Measurements from ENCODE around the gene FOXF1.

Gene FOXF1

DNA sequence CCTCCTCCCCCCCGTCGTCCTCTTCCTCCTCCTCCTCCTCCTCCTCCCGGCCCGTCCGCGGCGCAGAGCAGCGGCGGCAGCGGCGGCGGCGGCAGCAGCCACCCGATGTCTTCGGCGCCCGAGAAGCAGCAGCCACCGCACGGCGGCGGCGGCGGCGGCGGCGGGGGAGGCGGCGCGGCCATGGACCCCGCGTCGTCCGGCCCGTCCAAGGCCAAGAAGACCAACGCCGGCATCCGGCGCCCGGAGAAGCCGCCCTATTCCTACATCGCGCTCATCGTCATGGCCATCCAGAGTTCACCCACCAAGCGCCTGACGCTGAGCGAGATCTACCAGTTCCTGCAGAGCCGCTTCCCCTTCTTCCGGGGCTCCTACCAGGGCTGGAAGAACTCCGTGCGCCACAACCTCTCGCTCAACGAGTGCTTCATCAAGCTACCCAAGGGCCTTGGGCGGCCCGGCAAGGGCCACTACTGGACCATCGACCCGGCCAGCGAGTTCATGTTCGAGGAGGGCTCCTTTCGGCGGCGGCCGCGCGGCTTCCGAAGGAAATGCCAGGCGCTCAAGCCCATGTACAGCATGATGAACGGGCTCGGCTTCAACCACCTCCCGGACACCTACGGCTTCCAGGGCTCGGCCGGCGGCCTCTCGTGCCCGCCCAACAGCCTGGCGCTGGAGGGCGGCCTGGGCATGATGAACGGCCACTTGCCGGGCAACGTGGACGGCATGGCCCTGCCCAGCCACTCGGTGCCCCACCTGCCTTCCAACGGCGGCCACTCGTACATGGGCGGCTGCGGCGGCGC is at the start of gene FOXF1:
Gene FOXF1 (plus strand): TSS at position 63 of the 797 bp plus-strand sequence. CDS start 43 bp downstream, at position 106.
- no peak for DNase-seq (ENCODE audit: low read depth)

DNA sequence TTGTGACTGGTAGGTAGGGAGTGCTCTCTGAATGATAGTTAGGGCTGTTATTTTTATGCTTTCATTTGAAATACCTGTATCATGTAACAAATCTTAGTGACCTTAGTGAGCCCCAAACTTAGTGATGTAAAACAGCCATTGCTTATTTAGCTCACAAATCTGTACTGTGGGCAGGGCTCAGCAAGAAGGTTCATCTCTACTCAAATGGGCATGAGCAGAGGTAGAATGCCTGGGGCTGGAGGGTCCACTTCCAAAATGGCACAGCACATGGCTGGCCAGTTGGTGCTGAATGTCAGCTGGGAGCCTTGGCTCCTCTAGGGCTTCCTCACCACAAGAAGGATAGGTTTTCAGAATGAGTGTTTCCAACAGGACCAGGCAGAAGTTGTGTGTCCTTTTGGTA is 49.3 kb upstream of the FOXF1 start:
- no peak for DNase-seq (ENCODE audit: low read depth)

DNA sequence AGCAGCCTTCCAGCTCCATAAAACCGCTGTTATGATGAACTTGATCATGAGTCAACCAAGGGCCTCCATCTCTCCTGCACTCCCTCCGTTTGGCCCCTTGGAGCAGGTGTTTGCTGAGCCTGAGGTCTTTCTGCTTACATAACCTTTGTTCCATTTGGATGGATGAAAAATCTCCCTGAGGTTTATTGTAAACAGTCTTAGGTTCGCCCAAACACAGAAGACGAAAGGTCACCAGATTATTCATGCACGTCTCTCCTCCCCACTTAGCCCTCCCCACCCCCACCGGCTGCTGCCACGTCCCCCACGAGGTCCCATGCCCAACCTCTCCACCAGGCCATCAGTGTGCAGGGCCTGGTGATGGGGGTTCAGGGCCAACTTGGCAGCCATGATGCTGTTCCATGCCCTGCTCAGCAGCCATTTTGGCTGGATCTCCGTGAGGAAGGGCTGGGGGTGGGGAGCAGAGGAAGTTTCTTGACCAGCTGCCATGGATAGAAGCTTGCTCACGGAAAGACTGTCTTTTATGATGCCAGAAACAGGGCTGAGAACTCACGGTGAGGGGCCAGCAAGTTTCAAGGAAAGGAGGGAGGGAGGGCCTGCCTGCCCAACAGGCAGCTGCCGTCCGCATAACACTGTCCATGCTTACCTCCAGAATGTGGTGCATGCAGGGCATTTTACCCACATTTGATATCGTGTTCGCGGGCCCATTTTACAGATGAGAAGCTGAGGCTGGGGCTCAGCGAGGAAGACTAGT is 47.8 kb upstream of the FOXF1 start:
- no peak for DNase-seq (ENCODE audit: low read depth)

DNA sequence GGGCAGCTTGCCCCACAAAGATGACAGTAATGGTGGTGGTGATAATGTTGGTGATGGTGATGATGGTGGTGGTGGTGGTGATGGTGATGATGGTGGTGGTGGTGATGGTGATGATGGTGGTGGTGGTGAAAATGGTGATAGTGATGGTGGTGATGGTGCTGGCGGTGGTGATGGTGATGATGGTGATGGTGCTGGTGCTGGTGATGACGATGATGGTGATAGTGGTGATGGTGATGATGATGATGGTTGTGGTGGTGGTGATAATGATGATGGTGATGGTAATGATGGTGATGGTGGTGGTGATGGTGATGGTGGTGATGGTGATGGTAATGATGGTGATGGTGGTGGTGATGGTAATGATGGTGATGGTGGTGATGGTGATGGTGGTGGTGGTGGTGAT is 46.3 kb upstream of the FOXF1 start:
- DNase-seq (ENCODE audit: low read depth) = no peak

DNA sequence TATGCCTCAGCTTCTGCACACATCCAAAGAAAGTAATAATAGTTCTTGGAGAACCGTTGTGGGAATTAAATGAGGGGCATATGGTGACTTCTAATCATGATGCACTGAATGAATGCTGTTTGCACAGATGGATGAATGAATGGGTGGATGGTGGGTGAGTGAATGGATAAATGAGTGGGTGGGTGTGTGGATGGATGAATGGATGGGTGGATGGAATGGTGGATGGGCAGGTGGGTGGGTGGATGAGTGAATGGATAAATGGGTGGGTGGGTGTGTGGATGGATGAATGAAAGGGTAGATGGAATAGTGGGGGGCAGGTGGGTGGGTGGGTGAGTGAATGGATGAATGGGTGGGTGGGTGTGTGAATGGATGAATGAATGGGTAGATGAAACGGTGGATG is 44.9 kb upstream of the FOXF1 start:
- DNase-seq (ENCODE audit: low read depth) = no peak

DNA sequence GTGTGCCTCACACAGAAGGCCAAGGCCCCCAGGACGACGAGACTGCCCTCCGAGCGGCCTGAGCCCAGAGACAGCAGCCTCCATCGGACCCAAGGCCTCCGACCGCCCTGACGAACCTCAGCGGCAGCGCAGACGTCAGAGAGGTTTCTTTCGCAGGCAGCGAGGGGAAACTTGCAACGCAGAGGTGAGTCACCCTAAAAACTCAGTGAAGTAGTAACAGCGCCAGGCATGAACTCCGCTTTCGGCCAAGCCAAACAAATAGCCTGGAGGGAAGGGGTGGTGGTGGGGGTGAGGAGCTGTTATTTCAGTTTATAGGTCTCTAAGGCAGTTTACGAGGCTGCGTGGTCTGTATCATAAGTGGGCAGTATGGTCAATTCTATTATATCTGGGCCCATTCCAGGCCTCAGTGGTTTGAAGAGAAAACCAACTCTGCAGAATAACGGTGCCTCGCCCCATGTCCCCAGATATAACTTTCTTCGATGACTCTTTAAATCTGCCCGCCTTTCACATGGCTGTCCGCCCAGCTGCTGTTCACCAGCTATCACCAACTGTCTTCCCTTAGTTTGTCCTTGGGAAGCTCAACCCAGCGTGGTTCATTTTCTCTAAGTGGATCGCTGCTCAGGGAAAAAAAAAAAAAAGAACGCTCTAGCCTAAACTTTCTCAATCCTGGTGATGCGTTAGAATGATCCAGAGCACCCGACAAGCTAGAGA is 43.5 kb upstream of the FOXF1 start:
- no peak for DNase-seq (ENCODE audit: low read depth)

DNA sequence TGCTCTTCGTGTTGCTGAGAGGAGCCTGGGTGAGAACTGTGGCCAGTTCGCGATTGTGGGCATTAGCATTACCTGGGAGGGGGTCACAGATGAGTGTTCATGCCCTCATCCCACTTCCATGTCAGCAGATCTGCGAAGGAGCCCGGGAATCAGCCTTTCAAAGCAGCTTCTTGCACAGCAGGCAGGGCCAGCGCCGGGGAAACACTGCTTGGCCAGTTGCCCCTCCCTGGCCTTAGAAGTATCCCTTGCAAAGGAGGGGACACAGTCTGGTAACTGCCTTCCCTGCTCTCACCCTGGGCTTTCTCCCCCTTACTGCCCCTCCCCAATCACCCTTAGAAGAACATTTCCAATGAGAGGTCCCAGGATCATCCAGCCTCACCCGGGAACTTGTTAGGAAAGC is 42.8 kb upstream of the FOXF1 start:
- no peak for DNase-seq (ENCODE audit: low read depth)

DNA sequence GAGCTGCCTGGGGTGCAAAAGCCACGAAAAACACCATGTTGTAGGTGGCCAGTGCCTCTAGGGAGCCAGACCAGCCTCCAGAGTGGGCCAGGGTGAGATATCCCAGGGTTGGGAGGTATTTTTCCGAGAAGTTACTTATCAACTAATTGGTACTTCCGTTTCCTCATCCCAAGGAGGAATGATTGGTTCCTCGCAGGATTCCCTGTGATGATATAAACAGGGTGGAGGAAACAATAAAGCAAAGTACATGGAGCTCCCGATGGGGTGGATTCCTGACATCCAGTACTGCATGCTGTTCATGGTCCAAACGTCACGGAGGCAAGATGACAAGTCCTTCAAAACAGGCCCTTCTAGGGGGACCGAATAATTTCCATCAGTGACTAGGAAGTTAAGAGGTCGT is 39.4 kb upstream of the FOXF1 start:
- no peak for DNase-seq (ENCODE audit: low read depth)

DNA sequence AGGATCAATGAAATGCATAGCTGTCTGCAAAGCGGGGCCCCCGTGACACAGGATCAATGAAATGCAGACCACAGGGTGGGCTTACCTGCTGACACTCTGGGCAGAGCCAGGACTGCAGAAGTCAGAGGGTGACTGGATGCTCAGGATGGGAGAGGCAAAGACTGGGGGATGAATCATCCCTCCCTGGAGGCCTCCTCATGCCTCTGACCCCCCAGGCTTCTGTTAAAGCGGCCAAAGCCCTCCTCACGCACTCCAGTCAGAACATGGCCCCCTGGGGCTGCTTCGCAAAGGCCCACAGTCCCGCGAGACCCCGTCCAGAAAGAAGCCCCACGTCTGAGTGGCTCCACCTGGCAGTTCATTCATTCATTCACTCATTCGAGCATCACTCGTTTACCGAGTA is 38.4 kb upstream of the FOXF1 start:
- no peak for DNase-seq (ENCODE audit: low read depth)

DNA sequence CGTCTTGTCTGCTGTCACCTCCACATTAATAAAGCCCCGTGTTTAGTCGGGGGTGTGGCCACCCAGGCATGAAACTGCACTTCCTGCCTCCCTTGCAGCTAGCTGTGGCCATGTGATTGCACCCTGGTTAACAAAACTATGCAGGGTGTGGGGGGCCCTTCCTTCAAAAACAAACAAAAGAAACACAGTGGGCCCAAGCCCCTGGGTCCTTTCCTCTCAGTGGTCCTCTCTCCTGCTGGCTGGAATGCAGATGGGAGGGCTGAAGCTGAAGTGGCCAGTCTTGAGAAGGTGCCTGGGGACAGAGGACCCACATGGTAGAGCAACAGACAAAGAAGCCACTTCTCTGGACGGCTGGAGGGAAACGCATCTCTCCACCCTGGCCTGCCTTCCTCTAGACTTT is 38.0 kb upstream of the FOXF1 start:
- no peak for DNase-seq (ENCODE audit: low read depth)

DNA sequence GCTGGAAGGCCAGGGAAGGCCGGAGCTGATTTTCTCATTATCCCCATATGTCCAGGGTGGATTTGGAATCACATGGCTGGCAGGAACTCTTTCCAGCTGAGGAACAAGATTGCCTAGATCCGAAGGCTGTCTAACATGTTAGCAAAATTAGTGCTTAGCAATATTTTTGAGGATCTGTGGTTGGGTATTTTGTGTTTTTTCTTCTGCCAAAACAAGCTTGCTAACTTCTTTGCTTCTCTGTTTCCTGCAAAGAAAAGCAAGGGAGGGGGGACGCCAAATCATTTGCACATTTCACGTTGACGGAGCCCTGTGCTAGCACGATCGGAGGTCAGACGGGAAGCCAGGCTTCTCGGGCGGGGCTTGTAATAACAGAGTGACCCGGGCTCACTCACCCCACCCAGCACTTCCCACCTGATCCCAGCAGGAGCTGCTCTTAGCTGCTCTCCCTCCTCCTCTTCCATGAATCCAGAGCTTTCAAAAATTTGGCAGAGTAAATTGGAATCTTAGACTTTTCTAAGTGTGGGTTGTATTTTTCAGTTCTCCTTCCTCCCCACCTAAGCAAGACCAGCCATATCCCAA is 33.3 kb upstream of the FOXF1 start:
- no peak for DNase-seq (ENCODE audit: low read depth)

DNA sequence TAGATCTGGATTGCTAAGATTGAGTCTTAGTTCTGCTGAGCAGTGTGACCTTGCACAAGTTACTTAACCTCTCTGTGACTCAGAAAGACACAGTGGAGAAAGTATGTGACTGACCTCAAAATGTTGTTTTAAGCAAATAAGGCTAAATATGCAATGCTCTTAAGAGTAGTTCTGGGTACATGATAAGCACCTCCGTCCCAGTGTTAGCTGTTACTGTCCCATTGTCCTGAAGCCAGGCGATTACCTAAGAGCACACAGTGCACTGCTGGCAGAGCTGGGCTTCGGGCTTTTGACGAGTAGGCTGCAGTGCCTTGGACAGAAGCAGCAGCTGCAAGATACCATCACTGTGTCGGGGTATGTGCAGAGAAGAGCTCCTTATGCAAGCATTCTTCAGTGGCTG is 32.7 kb upstream of the FOXF1 start:
- no peak for DNase-seq (ENCODE audit: low read depth)

DNA sequence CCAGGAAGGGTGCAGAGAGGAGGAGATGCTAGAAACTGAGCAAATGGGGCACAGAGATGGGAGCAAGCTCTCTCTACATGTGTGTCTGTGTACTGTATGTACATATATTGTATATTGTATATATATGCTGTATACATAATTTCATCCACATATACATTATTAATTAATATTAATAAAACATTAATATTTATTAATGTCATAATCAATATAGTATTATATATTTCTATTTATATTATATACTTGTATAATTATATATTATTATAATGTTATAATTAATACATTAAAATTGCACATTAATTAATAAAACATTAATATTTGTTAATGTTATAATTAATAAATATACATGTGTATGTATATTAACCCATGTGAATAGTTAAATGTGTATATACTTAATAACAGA is 31.5 kb upstream of the FOXF1 start:
- no peak for DNase-seq (ENCODE audit: low read depth)

DNA sequence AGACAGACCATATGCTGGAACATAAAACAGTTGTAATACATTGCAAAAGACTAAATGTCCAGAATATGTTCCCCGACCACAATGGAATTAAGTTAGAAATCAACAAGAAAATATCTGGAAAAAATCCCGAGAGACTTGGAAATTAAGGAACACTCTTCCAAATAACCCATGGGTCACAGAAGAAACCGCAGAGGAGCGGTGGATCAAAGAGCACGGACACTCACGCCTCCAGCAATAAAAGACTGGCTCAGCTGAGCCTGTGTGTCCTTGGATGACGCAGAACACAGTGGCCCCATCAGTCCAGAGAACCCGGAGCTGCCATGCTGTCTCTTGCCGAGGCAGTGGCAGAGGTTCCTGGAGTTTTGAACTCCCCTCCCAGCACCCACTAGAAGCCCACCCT is 30.9 kb upstream of the FOXF1 start:
- DNase-seq (ENCODE audit: low read depth) = no peak

DNA sequence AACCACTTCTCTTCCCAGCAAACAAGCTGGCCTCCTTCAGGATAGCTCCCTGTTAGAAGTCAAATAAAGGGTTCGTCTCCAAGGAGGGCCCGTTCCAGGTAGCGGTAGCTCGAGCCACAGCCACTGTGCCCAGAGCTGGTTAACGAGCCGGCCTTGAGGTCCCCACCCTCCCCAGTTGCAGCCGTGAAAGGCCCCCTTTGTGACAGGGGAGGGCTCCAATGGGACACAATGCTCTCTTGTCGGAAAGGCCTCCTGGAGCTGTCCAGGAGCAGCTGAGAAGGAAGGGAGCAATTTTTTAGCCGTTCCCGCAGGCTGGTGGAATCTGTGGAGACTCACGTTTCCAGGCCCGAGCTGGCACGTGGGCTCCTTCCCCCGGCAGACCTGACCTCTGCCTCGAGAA is 29.9 kb upstream of the FOXF1 start:
- DNase-seq (ENCODE audit: low read depth) = no peak

DNA sequence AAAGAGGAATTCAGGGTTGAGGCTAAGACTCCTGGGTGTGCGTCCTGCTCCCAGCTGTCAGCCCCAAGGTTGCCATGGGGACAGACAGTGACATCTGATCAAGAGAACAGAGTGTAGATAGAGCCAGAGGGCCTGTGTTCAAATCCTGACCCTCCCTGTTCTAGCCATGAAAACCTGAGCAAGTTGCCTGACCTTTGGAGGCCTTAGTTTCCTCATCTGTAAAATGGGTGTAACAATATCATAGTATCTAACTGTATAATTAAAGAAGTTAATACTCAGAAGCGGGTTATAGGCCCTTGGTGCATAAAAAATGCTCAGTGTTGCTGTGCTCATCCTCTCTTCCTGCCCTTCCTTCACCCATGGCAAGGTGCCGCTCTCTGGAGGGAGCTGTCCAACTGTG is 28.7 kb upstream of the FOXF1 start:
- no peak for DNase-seq (ENCODE audit: low read depth)

DNA sequence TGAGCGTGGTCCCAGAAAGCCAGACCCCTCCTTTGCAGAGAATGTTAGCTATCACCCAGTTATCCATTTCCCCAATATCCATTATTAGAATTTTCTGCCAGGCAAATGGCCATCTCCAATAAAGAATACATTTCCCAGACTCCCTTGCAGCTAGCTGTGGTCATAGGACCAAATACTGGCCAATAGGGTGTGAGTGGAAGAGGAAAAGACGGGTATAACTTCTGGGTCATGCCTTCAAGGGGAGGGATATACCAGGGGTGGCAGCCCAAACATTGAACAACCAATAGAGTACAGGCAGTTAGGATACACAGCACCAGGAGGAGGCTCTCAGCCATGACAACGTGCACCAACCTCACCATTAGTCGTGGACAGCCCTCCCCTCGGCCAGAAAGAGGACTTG is 26.1 kb upstream of the FOXF1 start:
- no peak for DNase-seq (ENCODE audit: low read depth)

DNA sequence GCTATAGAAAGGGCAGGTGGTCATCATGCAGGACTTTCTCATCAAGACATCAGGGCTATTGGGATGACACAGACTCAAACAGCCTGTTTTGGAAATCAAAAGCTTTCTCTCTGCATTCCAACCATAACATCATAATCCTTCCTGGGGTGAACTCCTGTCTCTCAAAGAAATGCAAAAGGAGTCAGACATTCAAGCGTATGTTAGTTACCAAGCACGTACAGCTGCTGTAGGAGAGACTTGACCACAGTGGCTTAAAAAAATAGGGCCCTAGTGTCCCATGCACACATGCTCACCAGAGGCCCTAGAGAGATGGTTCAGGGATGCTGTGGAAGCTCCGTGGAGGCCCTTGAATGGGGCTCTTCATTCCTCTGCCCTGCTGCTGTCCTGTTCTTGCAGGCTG is 24.6 kb upstream of the FOXF1 start:
- DNase-seq (ENCODE audit: low read depth) = no peak

DNA sequence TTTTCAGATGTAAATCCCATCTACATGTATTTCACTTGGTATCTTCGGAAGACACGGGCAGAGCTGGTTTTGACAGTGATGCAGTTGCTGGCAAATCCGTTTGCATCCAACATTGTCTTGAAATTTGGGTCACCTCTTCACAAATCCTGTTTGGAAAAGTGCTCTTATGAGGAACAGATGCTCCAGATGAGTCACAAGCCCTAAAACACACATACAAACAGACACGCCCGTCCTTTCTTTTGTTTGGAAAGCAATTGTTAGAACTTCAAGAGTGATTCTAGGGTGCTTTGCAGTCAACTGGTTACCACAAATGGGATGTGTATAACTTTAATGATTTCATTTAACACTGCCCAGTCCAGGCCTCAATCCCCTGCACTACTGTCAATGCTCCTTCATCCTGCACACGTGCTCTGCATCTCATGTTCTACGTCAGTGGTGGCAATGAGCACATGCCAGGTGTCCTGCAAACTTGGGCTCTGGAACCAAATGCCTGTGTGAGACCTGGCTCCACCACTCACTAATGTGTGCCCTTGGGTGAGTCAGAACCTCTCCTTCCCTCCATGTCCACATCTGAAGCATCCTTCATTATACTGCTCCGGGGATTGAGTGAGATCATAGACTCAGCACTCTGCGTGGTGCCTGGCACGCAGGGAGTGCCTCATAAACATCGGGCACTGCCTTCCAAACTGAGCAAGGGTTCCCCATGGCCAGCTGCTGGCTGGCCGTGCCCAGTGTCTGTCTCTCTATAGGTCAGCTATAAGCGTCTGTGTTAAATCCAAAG is 19.3 kb upstream of the FOXF1 start:
- no peak for DNase-seq (ENCODE audit: low read depth)

DNA sequence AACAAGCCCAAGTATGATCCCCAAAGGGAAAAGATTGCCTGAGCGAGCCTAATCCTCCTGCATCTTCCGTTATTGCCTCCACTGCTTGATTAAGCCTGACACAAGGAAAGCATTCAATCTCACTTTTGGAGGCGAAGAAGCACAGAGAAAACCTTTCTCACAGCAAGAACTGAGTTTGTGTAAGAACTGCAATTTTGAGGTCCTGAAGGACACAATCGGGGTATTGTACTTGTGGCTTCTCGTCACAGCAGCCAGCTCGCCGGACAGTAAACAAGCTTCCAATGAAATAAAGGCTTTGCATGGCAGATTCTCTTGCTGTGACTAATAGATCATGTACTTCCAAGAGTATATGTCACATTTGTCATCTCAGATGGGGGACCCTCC is 18.7 kb upstream of the FOXF1 start:
- no peak for DNase-seq (ENCODE audit: low read depth)

DNA sequence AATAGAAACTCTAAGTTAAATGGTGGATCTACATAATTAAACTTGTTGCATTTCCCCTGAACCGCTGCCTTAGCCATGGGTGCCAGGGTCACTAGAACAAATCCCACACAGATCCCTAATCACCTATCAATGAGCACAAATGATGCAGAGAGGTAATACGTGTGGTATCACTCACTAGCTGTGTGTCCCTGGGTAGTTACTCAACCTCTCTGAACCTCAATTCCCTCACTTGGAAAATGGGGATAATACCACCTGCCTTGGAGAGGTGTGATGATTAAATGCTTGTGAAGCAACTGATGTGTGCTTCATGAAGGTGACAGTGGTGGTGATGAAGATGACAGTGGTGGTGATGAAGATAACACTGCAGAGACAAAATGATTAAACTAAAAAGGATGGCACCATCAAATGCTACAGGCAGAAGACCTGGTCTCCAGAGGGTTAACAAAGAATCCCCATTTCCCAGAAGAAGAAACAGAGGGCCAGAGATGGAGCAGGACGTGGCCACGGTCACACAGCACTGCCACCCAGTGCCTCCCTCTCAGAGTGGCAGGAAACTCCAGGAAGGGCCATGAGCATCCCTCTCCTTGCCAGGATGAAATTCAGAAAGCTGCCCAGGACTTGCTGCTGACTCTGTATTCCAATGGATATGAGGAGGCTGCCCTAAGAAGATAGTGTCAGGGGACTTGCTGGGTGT is 17.9 kb upstream of the FOXF1 start:
- no peak for DNase-seq (ENCODE audit: low read depth)

All from stimulated activated CD4-positive, alpha-beta T cell treated with anti-CD3 and anti-CD28 coated beads, Interleukin-2, amount 100 ng/mL, for 4 hours (primary cell).